Suprapubic skin (tissue), 4 donors: ENCODE measurements around the gene ZFHX3.

Experiments
- EP300 ChIP-seq: sonication (generic); formaldehyde crosslinking; IDR thresholded peaks from one replicate; pipeline ENCODE4 v1.6.1; 2017; ENCODE audit warnings: antibody characterized with exemption
- POLR2A ChIP-seq, 2 donors: fragments of 450-650 bp; IDR thresholded peaks; one replicate each; pipeline ENCODE4 v1.6.1; 2017; ENCODE audit warnings: antibody characterized with exemption in 2 of 2, mild to moderate bottlenecking in 2 of 2, moderate library complexity in 2 of 2
- POLR2AphosphoS5 ChIP-seq, 3 donors: sonication (generic); formaldehyde crosslinking; IDR thresholded peaks; one replicate each; pipeline ENCODE4 v1.6.1; 2017; ENCODE audit warnings: antibody characterized with exemption in 3 of 3
- TF ChIP-seq, protein P1 (sequence below), 2 donors: fragments of 200-600 bp in 1 of 2; fragments of 450-650 bp in 1 of 2; sonication (generic) in 1 of 2; IDR thresholded peaks; one replicate each; pipeline ENCODE4 v1.5.1; 2016 to 2019; ENCODE audit warnings: antibody characterized with exemption in 2 of 2, mild to moderate bottlenecking in 1 of 2, moderate library complexity in 1 of 2

DNA sequence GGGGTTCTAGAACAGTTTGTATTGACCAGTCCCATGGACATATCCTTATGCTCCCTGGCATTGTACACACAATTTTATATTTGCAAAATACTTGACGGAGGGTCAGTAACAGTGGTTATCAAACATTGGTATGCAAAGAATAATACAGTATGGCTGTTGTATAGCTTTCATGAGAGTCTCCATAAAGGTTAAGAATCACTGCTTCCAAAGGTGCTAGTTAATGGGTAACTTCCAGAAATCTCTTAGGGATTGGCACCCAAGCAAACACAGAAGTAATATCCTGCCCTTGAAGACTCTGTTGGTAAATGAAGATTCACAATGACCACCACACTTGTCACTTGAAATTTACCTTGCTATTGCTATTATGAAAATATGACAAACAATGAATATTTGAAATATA, 239.2 kb downstream of the ZFHX3 start:
- TF ChIP-seq, protein P1, sequence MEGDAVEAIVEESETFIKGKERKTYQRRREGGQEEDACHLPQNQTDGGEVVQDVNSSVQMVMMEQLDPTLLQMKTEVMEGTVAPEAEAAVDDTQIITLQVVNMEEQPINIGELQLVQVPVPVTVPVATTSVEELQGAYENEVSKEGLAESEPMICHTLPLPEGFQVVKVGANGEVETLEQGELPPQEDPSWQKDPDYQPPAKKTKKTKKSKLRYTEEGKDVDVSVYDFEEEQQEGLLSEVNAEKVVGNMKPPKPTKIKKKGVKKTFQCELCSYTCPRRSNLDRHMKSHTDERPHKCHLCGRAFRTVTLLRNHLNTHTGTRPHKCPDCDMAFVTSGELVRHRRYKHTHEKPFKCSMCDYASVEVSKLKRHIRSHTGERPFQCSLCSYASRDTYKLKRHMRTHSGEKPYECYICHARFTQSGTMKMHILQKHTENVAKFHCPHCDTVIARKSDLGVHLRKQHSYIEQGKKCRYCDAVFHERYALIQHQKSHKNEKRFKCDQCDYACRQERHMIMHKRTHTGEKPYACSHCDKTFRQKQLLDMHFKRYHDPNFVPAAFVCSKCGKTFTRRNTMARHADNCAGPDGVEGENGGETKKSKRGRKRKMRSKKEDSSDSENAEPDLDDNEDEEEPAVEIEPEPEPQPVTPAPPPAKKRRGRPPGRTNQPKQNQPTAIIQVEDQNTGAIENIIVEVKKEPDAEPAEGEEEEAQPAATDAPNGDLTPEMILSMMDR (IDR thresholded peaks at IDR 0.05), result no peak
- TF ChIP-seq POLR2A (IDR thresholded peaks at IDR 0.05) (no peak), POLR2AphosphoS5 (IDR thresholded peaks at IDR 0.05) (no peak), EP300 (no peak)
